H1 (cell line): ENCODE results near the gene ZNF140. TPM values are rescaled to one million over a fixed set of nuclear protein-coding genes. Genes with fewer than 3 reads are reported as not detected.

Source experiments
- CEBPB ChIP-seq: IDR thresholded peaks from 2 replicates; pipeline ENCODE4 v1.6.1; 2012; ENCODE audit warnings: low read depth, low read length
- CTBP2 ChIP-seq: IDR thresholded peaks from 2 replicates; pipeline ENCODE4 v1.7.0; 2011; ENCODE audit warnings: borderline replicate concordance, mild to moderate bottlenecking, moderate library complexity, mixed read lengths, low read length; ENCODE audit not compliant: insufficient read depth, insufficient read length
- FOSL1 ChIP-seq: IDR thresholded peaks from 2 replicates; pipeline ENCODE4 v1.6.1; 2011; ENCODE audit warnings: mild to moderate bottlenecking, low read depth, low read length, moderate library complexity; ENCODE audit not compliant: insufficient read depth
- GTF2F1 ChIP-seq: IDR thresholded peaks from 2 replicates; pipeline ENCODE4 v1.6.1; 2012; ENCODE audit warnings: low read depth, low read length, improper control_type of control experiment, borderline replicate concordance
- HDAC6 ChIP-seq: IDR thresholded peaks from one replicate; pipeline ENCODE4 v1.7.1; 2012; ENCODE audit warnings: low read depth, mild to moderate bottlenecking, inconsistent platforms, low read length, moderate library complexity
- KDM4A ChIP-seq: IDR thresholded peaks from one replicate; pipeline ENCODE4 v1.7.1; 2012; ENCODE audit warnings: low read depth, mild to moderate bottlenecking, moderate library complexity, low read length, inconsistent platforms; ENCODE audit not compliant: severe bottlenecking
- POU5F1 ChIP-seq: IDR thresholded peaks from 2 replicates; pipeline ENCODE4 v1.6.1; 2011; ENCODE audit warnings: low read depth, mild to moderate bottlenecking, low read length, moderate library complexity
- RNF2 ChIP-seq: fragments of 200-900, 300-1000 bp; sonication (generic); IDR thresholded peaks from 2 replicates; pipeline ENCODE4 v1.7.1; 2016; ENCODE audit warnings: borderline replicate concordance, low read depth, mild to moderate bottlenecking, antibody characterized with exemption, low read length; ENCODE audit not compliant: poor library complexity, severe bottlenecking; ENCODE audit errors: missing control alignments
- SIRT6 ChIP-seq: IDR thresholded peaks from one replicate; pipeline ENCODE4 v1.7.1; 2012; ENCODE audit warnings: low read length, inconsistent platforms
- polyA plus RNA-seq, 7 experiments: library from polyadenylated mRNA; depleted of rRNA in 3 of 7; stranded (reverse) in 5 of 7; unstranded in 2 of 7; fragments of >200 nt in 5 of 7; fragments of 200-250 nt in 2 of 7; gene quantifications; 1 replicate in 5 of 7; 2 replicates in 1 of 7; 4 replicates in 1 of 7; pipeline versions ENCODE4 v1.2.1 to v1.2.3, GENCODE V29; 2011 to 2013; ENCODE audit warnings: missing spikeins in 2 of 7, mixed read lengths in 2 of 7
- total RNA-seq: library from RNA; stranded (reverse); fragmentation: NEBNext Ultra II Directional; extraction: Animal tissue kit (Norgen Biotek cat#: 25700); gene quantifications from 2 replicates; pipeline ENCODE4 v1.2.1, GENCODE V29; 2021

Gene ZNF140
- total and polyA plus RNA-seq, 2 of the 8 experiments (the other 6 are each of a cell fraction or from before 2014, with no cell fraction given) = 7.5 to 14.3 TPM

DNA sequence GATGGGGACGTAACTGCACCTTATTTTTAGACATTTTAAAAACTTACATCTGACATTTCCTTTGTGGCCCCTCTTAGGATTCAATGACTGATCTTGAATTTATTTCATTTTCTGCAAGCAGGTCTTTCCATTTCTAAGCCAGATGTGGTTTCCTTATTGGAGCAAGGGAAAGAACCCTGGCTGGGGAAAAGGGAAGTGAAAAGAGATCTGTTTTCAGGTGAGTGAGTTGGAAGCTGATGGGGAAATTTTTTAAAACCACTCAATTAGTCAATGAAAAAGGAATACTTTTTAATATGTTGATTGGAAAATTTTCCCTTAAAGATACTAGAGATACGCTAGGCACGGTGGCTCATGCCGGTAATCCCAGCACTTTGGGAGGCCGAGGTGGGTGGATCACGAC is 2.6 kb downstream of the ZNF140 start (continued):
- TF ChIP-seq KDM4A = no peak
- no peak for TF ChIP-seq GTF2F1
- TF ChIP-seq POU5F1 = no peak
- TF ChIP-seq RNF2 = no peak
- no peak for TF ChIP-seq CTBP2
- TF ChIP-seq SIRT6 = no peak
- TF ChIP-seq FOSL1 = no peak
- no peak for TF ChIP-seq HDAC6
- TF ChIP-seq CEBPB = no peak
